Neural cell (in vitro differentiated cells): ENCODE measurements around the gene BMP8B. TPM values are rescaled to one million over a fixed set of nuclear protein-coding genes. Genes with fewer than 3 reads are reported as not detected.

Experiments
- H2AFZ ChIP-seq: fragments of 200-600, 300-800 bp; sonication (generic), shearing (Covaris generic); 2 replicates; pipeline ENCODE4 v1.6.0; 2014; ENCODE audit warnings: low read depth, mild to moderate bottlenecking, antibody characterized with exemption, low read length, moderate library complexity
- H3F3A ChIP-seq: fragments of 200-600 bp; shearing (Covaris generic); 2 replicates; pipeline ENCODE4 v1.6.1; 2016; ENCODE audit warnings: mild to moderate bottlenecking, moderate library complexity, mixed read lengths, antibody characterized with exemption, low read length; ENCODE audit not compliant: insufficient read depth, poor library complexity, severe bottlenecking
- H3K27ac ChIP-seq: fragments of 200-600, 300-800 bp; sonication (generic), shearing (Covaris generic); 2 replicates; pipeline ENCODE4 v1.5.1; 2014; ENCODE audit warnings: mild to moderate bottlenecking, low read length, moderate library complexity
- H3K27me3 ChIP-seq: fragments of 300-800, 200-600 bp; sonication (generic), shearing (Covaris generic); 2 replicates; pipeline ENCODE4 v1.6.0; 2014; ENCODE audit warnings: mild to moderate bottlenecking, low read depth, low read length, moderate library complexity; ENCODE audit not compliant: insufficient read depth
- H3K36me3 ChIP-seq: fragments of 300-800, 200-600 bp; sonication (generic), shearing (Covaris generic); 2 replicates; pipeline ENCODE4 v1.5.1; 2014; ENCODE audit warnings: mild to moderate bottlenecking, antibody characterized with exemption, low read length, moderate library complexity; ENCODE audit not compliant: insufficient read depth
- H3K4me2 ChIP-seq: fragments of 300-800, 200-600 bp; sonication (generic), shearing (Covaris generic); 2 replicates; pipeline ENCODE4 v1.6.0; 2014; ENCODE audit warnings: mild to moderate bottlenecking, low read length
- H3K4me3 ChIP-seq: fragments of 300-800, 200-600 bp; sonication (generic), shearing (Covaris generic); 2 replicates; pipeline ENCODE4 v1.5.1; 2014; ENCODE audit warnings: mild to moderate bottlenecking, low read length, moderate library complexity
- H3K79me2 ChIP-seq: fragments of 200-600 bp; shearing (Covaris generic); replicated peaks from 2 replicates; pipeline ENCODE4 v1.6.0; 2014; ENCODE audit warnings: mild to moderate bottlenecking, low read length, moderate library complexity; ENCODE audit not compliant: insufficient read depth
- H3K9ac ChIP-seq: fragments of 300-800, 200-600 bp; sonication (generic), shearing (Covaris generic); 2 replicates; pipeline ENCODE4 v1.6.1; 2016; ENCODE audit warnings: mild to moderate bottlenecking, low read length, mixed read lengths
- H3K9me2 ChIP-seq: fragments of 200-600 bp; shearing (Covaris generic); 2 replicates; pipeline ENCODE4 v1.6.1; 2016; ENCODE audit warnings: mild to moderate bottlenecking, low read length, mixed read lengths; ENCODE audit not compliant: insufficient read depth
- H3K9me3 ChIP-seq: fragments of 200-600, 300-800 bp; sonication (generic), shearing (Covaris generic); 2 replicates; pipeline ENCODE4 v1.6.1; 2016; ENCODE audit warnings: mild to moderate bottlenecking, mixed run types, low read length, moderate library complexity, mixed read lengths
- H4K20me1 ChIP-seq: fragments of 200-600 bp; shearing (Covaris generic); 2 replicates; pipeline ENCODE4 v1.6.1; 2016; ENCODE audit warnings: mild to moderate bottlenecking, mixed run types; ENCODE audit not compliant: insufficient read depth
- CTCF ChIP-seq: fragments of 450-650 bp; IDR thresholded peaks from 2 replicates; pipeline ENCODE4 v1.5.1; 2014; ENCODE audit warnings: antibody characterized with exemption, mild to moderate bottlenecking, moderate library complexity; ENCODE audit not compliant: poor library complexity, severe bottlenecking
- EP300 ChIP-seq: fragments of 450-650 bp; conservative IDR thresholded peaks from 2 replicates; pipeline ENCODE4 v1.6.1; 2014; ENCODE audit warnings: antibody characterized with exemption, mild to moderate bottlenecking, moderate library complexity; ENCODE audit not compliant: poor library complexity, severe bottlenecking
- EZH2 ChIP-seq: fragments of 200-600, 300-800 bp; shearing (Covaris generic), sonication (generic); IDR thresholded peaks from 2 replicates; pipeline ENCODE4 v1.6.1; 2014; ENCODE audit warnings: antibody characterized with exemption, low read length, borderline replicate concordance, mild to moderate bottlenecking; ENCODE audit not compliant: insufficient read depth, poor library complexity, severe bottlenecking
- MXI1 ChIP-seq: fragments of 450-650 bp; conservative IDR thresholded peaks from 2 replicates; pipeline ENCODE4 v1.6.1; 2014; ENCODE audit warnings: antibody characterized with exemption, mild to moderate bottlenecking; ENCODE audit not compliant: poor library complexity, severe bottlenecking
- POLR2AphosphoS5 ChIP-seq: IDR thresholded peaks from 2 replicates; pipeline ENCODE4 v1.6.1; 2012
- RAD21 ChIP-seq: fragments of 450-650 bp; conservative IDR thresholded peaks from 2 replicates; pipeline ENCODE4 v1.6.1; 2014; ENCODE audit warnings: antibody characterized with exemption, mild to moderate bottlenecking, moderate library complexity
- REST ChIP-seq: IDR thresholded peaks from 2 replicates; pipeline ENCODE4 v1.6.1; 2012; ENCODE audit warnings: borderline replicate concordance
- SMC3 ChIP-seq: fragments of 450-650 bp; conservative IDR thresholded peaks from 2 replicates; pipeline ENCODE4 v1.6.1; 2014; ENCODE audit warnings: antibody characterized with exemption, mild to moderate bottlenecking, moderate library complexity; ENCODE audit not compliant: poor library complexity
- TAF1 ChIP-seq: IDR thresholded peaks from 2 replicates; pipeline ENCODE4 v1.6.1; 2012; ENCODE audit warnings: low read depth
- polyA plus RNA-seq: library from polyadenylated mRNA; depleted of rRNA; stranded (reverse); fragments of >200 nt; gene quantifications from 2 replicates; pipeline ENCODE4 v1.2.3, GENCODE V29; 2014

The BMP8B gene
- polyA plus RNA-seq, 1 donor from 2014 or later = 0.04 TPM

- no peaks in the 10 kb centered on the region for H3F3A ChIP-seq
- no peaks in the 10 kb centered on the region for H3K9me2 ChIP-seq
- H3K9me3 ChIP-seq = no peaks in the 10 kb centered on the region
- H3K27ac ChIP-seq = no peak overlapping the region
- H3K4me2 ChIP-seq = no peak overlapping the region
- H4K20me1 ChIP-seq = no peaks in the 10 kb centered on the region
- TF ChIP-seq RAD21 (no peak), TAF1 (no peak), MXI1 (no peak)
- no peaks in the 10 kb centered on the region for H3K36me3 ChIP-seq
- no peak overlapping the region for H3K9ac ChIP-seq
- H3K79me2 ChIP-seq = no peaks in the 10 kb centered on the region
- H2AFZ ChIP-seq = no peak overlapping the region
- no peaks in the 10 kb centered on the region for H3K27me3 ChIP-seq
- H3K4me3 ChIP-seq = no peak overlapping the region
Measured at GRCh38 chr1:39754906-39755504, 33.7 kb downstream of the BMP8B start.

- no peak for TF ChIP-seq EP300
- no peak for TF ChIP-seq REST
- no peak for TF ChIP-seq TAF1
- no peak for TF ChIP-seq POLR2AphosphoS5
- no peak for TF ChIP-seq SMC3
- TF ChIP-seq EZH2 = no peak
- no peak for TF ChIP-seq MXI1
- no peak for TF ChIP-seq RAD21
- no peak for TF ChIP-seq CTCF
- Histone ChIP-seq H3K27ac (no peak overlapping the region), H3K9ac (no peak overlapping the region), H3K27me3 (no peaks in the 10 kb centered on the region), H3K4me2 (no peak overlapping the region), H3K36me3 (no peaks in the 10 kb centered on the region), H3F3A (no peaks in the 10 kb centered on the region), H3K4me3 (no peak overlapping the region), H4K20me1 (no peaks in the 10 kb centered on the region), H3K9me3 (no peaks in the 10 kb centered on the region), H2AFZ (no peak overlapping the region), H3K79me2 (no peaks in the 10 kb centered on the region), H3K9me2 (no peaks in the 10 kb centered on the region)
Measured at GRCh38 chr1:39754026-39754570, 34.6 kb downstream of the BMP8B start.
